Body of pancreas (tissue), 4 donors: ENCODE data around the gene SLC37A4.

Experiments
- CTCF ChIP-seq, 7 experiments: fragments of 450-650 bp in 4 of 7; fragments of 200-600 bp in 3 of 7; sonication (generic) in 3 of 7; IDR thresholded peaks; one replicate each; pipeline ENCODE4 v1.5.1; 2016 to 2019; ENCODE audit warnings: antibody characterized with exemption in 7 of 7
- POLR2A ChIP-seq, 3 donors: fragments of 450-650 bp; IDR thresholded peaks; one replicate each; pipeline ENCODE4 v1.6.1; 2016; ENCODE audit warnings: antibody characterized with exemption in 3 of 3, mild to moderate bottlenecking in 2 of 3

- TF ChIP-seq CTCF (IDR thresholded peaks at IDR 0.05) (no peak), POLR2A (IDR thresholded peaks at IDR 0.05) (no peak)
Observed at GRCh38 chr11:119046489-119046888, 15.8 kb upstream of the SLC37A4 start.
